MM.1S (cell line): ENCODE data around the gene TANGO2.

Experiments
- DNase-seq: peaks from one replicate; pipeline ENCODE4 v3.0.0-alpha.2; 2015
- H2AFZ ChIP-seq: fragments of 300-600 bp; sonication (generic); 2 replicates; pipeline ENCODE4 v1.6.0; 2016; ENCODE audit warnings: antibody characterized with exemption, low read length
- H3F3A ChIP-seq: fragments of 300-600 bp; sonication (generic); 2 replicates; pipeline ENCODE4 v1.6.1; 2016; ENCODE audit warnings: mild to moderate bottlenecking, antibody characterized with exemption, low read length, moderate library complexity, mixed read lengths; ENCODE audit not compliant: insufficient read depth
- H3K27ac ChIP-seq: fragments of 300-600 bp; sonication (generic); 2 replicates; pipeline ENCODE4 v1.5.1; 2016; ENCODE audit warnings: mild to moderate bottlenecking, low read length
- H3K27me3 ChIP-seq: fragments of 300-600 bp; sonication (generic); replicated peaks from 2 replicates; pipeline ENCODE4 v1.6.0; 2016; ENCODE audit warnings: low read length; ENCODE audit not compliant: insufficient read depth
- H3K36me3 ChIP-seq: fragments of 300-600 bp; sonication (generic); replicated peaks from 2 replicates; pipeline ENCODE4 v1.6.1; 2016; ENCODE audit warnings: mild to moderate bottlenecking, low read length, mixed read lengths; ENCODE audit not compliant: insufficient read depth
- H3K4me1 ChIP-seq: fragments of 300-600 bp; sonication (generic); 2 replicates; pipeline ENCODE4 v1.6.1; 2016; ENCODE audit warnings: low read length, mixed read lengths
- H3K4me2 ChIP-seq: fragments of 300-600 bp; sonication (generic); 2 replicates; pipeline ENCODE4 v1.6.0; 2016; ENCODE audit warnings: low read depth, low read length
- H3K4me3 ChIP-seq: fragments of 300-600 bp; sonication (generic); 2 replicates; pipeline ENCODE4 v1.5.1; 2016; ENCODE audit warnings: low read length, mixed read lengths
- H3K79me2 ChIP-seq: fragments of 300-600 bp; sonication (generic); 2 replicates; pipeline ENCODE4 v1.6.1; 2016; ENCODE audit warnings: mixed run types, low read length, mixed read lengths
- H3K9ac ChIP-seq: fragments of 300-600 bp; sonication (generic); 2 replicates; pipeline ENCODE4 v1.6.1; 2016; ENCODE audit warnings: low read length, mixed read lengths
- H3K9me2 ChIP-seq: fragments of 300-600 bp; sonication (generic); replicated peaks from 2 replicates; pipeline ENCODE4 v1.6.1; 2016; ENCODE audit warnings: mild to moderate bottlenecking, low read length, mixed read lengths; ENCODE audit not compliant: insufficient read depth
- H3K9me3 ChIP-seq: fragments of 300-600 bp; sonication (generic); replicated peaks from 2 replicates; pipeline ENCODE4 v1.6.1; 2016; ENCODE audit warnings: mild to moderate bottlenecking, low read length, mixed read lengths; ENCODE audit not compliant: insufficient read depth
- H4K20me1 ChIP-seq: fragments of 300-600 bp; sonication (generic); 2 replicates; pipeline ENCODE4 v1.6.1; 2016; ENCODE audit warnings: mild to moderate bottlenecking, low read length, moderate library complexity, mixed read lengths; ENCODE audit not compliant: insufficient read depth
- EZH2 ChIP-seq: fragments of 300-600 bp; sonication (generic); optimal IDR thresholded peaks from 2 replicates; pipeline ENCODE3; 2017; ENCODE audit warnings: low read depth, mild to moderate bottlenecking, antibody characterized with exemption, low read length, mixed read lengths
- EZH2phosphoT487 ChIP-seq: fragments of 300-600 bp; sonication (generic); IDR thresholded peaks from 2 replicates; pipeline ENCODE4 v1.6.1; 2018; ENCODE audit warnings: antibody characterized with exemption, low read length
- TF ChIP-seq, protein P1 (sequence below): fragments of 300-600 bp; sonication (generic); IDR thresholded peaks from 2 replicates; pipeline ENCODE4 v1.5.1; 2016; ENCODE audit warnings: antibody characterized with exemption, low read length, mixed read lengths

The TANGO2 gene

GRCh38 chr22:20054034-20054427 is 33.1 kb downstream of the TANGO2 start:
- Histone ChIP-seq H3K4me3 (no peak overlapping the region), H3F3A (no peaks in the 10 kb centered on the region), H3K79me2 (no peaks in the 10 kb centered on the region), H3K36me3 (no peaks in the 10 kb centered on the region), H3K4me1 (no peaks in the 10 kb centered on the region), H3K27me3 (no peaks in the 10 kb centered on the region), H3K4me2 (no peak overlapping the region), H3K9ac (no peak overlapping the region), H4K20me1 (no peaks in the 10 kb centered on the region), H2AFZ (no peak overlapping the region), H3K9me2 (no peaks in the 10 kb centered on the region), H3K9me3 (no peaks in the 10 kb centered on the region), H3K27ac (no peak overlapping the region)
- no peak for DNase-seq
- TF ChIP-seq EZH2 (no peak), EZH2phosphoT487 (no peak)
- TF ChIP-seq, protein P1, sequence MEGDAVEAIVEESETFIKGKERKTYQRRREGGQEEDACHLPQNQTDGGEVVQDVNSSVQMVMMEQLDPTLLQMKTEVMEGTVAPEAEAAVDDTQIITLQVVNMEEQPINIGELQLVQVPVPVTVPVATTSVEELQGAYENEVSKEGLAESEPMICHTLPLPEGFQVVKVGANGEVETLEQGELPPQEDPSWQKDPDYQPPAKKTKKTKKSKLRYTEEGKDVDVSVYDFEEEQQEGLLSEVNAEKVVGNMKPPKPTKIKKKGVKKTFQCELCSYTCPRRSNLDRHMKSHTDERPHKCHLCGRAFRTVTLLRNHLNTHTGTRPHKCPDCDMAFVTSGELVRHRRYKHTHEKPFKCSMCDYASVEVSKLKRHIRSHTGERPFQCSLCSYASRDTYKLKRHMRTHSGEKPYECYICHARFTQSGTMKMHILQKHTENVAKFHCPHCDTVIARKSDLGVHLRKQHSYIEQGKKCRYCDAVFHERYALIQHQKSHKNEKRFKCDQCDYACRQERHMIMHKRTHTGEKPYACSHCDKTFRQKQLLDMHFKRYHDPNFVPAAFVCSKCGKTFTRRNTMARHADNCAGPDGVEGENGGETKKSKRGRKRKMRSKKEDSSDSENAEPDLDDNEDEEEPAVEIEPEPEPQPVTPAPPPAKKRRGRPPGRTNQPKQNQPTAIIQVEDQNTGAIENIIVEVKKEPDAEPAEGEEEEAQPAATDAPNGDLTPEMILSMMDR: no peak

GRCh38 chr22:20054485-20054884 is 33.6 kb downstream of the TANGO2 start:
- no peak overlapping the region for H3K27ac ChIP-seq
- TF ChIP-seq EZH2phosphoT487: no peak
- TF ChIP-seq, protein P1: no peak
- no peak for TF ChIP-seq EZH2
- no peaks in the 10 kb centered on the region for H3K27me3 ChIP-seq
- no peaks in the 10 kb centered on the region for H3K9me3 ChIP-seq
- no peak overlapping the region for H2AFZ ChIP-seq
- H3K9me2 ChIP-seq: no peaks in the 10 kb centered on the region
- H3K36me3 ChIP-seq: no peaks in the 10 kb centered on the region
- H3K4me2 ChIP-seq: no peak overlapping the region
- DNase-seq: no peak
- no peaks in the 10 kb centered on the region for H4K20me1 ChIP-seq
- no peak overlapping the region for H3K9ac ChIP-seq
- no peaks in the 10 kb centered on the region for H3K4me1 ChIP-seq
- H3K79me2 ChIP-seq: no peaks in the 10 kb centered on the region
- H3F3A ChIP-seq: no peaks in the 10 kb centered on the region
- no peak overlapping the region for H3K4me3 ChIP-seq

- Histone ChIP-seq H4K20me1 (no peaks in the 10 kb centered on the region), H3K27me3 (no peaks in the 10 kb centered on the region), H3K9ac (no peak overlapping the region), H3K9me2 (no peaks in the 10 kb centered on the region), H3K4me3 (no peak overlapping the region), H2AFZ (no peak overlapping the region), H3K4me2 (no peak overlapping the region), H3F3A (no peaks in the 10 kb centered on the region), H3K9me3 (no peaks in the 10 kb centered on the region), H3K79me2 (no peaks in the 10 kb centered on the region), H3K4me1 (no peaks in the 10 kb centered on the region), H3K36me3 (no peaks in the 10 kb centered on the region), H3K27ac (no peak overlapping the region)
- DNase-seq: no peak
- TF ChIP-seq EZH2 (no peak), EZH2phosphoT487 (no peak)
- TF ChIP-seq, protein P1: no peak
Observed at GRCh38 chr22:20055144-20055543, 34.2 kb downstream of the TANGO2 start.

- Histone ChIP-seq H3K9me2 (no peaks in the 10 kb centered on the region), H2AFZ (no peak overlapping the region), H3K79me2 (no peaks in the 10 kb centered on the region), H3K9me3 (no peaks in the 10 kb centered on the region), H3K36me3 (no peaks in the 10 kb centered on the region), H3K4me1 (no peaks in the 10 kb centered on the region), H3K27me3 (no peaks in the 10 kb centered on the region), H3K9ac (no peak overlapping the region), H3F3A (no peaks in the 10 kb centered on the region), H3K4me3 (no peak overlapping the region), H3K27ac (no peak overlapping the region), H3K4me2 (no peak overlapping the region), H4K20me1 (no peaks in the 10 kb centered on the region)
- no peak for DNase-seq
- TF ChIP-seq, protein P1: no peak
- TF ChIP-seq EZH2 (no peak), EZH2phosphoT487 (no peak)
Observed at GRCh38 chr22:20055654-20056053, 34.7 kb downstream of the TANGO2 start.
